MM.1S (cell line): ENCODE data around the gene HOXC11.

Experiments
- DNase-seq: peaks from one replicate; pipeline ENCODE4 v3.0.0-alpha.2; 2015
- H2AFZ ChIP-seq: fragments of 300-600 bp; sonication (generic); 2 replicates; pipeline ENCODE4 v1.6.0; 2016; ENCODE audit warnings: antibody characterized with exemption, low read length
- H3F3A ChIP-seq: fragments of 300-600 bp; sonication (generic); 2 replicates; pipeline ENCODE4 v1.6.1; 2016; ENCODE audit warnings: mild to moderate bottlenecking, antibody characterized with exemption, low read length, moderate library complexity, mixed read lengths; ENCODE audit not compliant: insufficient read depth
- H3K27ac ChIP-seq: fragments of 300-600 bp; sonication (generic); 2 replicates; pipeline ENCODE4 v1.5.1; 2016; ENCODE audit warnings: mild to moderate bottlenecking, low read length
- H3K27me3 ChIP-seq: fragments of 300-600 bp; sonication (generic); replicated peaks from 2 replicates; pipeline ENCODE4 v1.6.0; 2016; ENCODE audit warnings: low read length; ENCODE audit not compliant: insufficient read depth
- H3K36me3 ChIP-seq: fragments of 300-600 bp; sonication (generic); replicated peaks from 2 replicates; pipeline ENCODE4 v1.6.1; 2016; ENCODE audit warnings: mild to moderate bottlenecking, low read length, mixed read lengths; ENCODE audit not compliant: insufficient read depth
- H3K4me1 ChIP-seq: fragments of 300-600 bp; sonication (generic); 2 replicates; pipeline ENCODE4 v1.6.1; 2016; ENCODE audit warnings: low read length, mixed read lengths
- H3K4me2 ChIP-seq: fragments of 300-600 bp; sonication (generic); 2 replicates; pipeline ENCODE4 v1.6.0; 2016; ENCODE audit warnings: low read depth, low read length
- H3K4me3 ChIP-seq: fragments of 300-600 bp; sonication (generic); 2 replicates; pipeline ENCODE4 v1.5.1; 2016; ENCODE audit warnings: low read length, mixed read lengths
- H3K79me2 ChIP-seq: fragments of 300-600 bp; sonication (generic); 2 replicates; pipeline ENCODE4 v1.6.1; 2016; ENCODE audit warnings: mixed run types, low read length, mixed read lengths
- H3K9ac ChIP-seq: fragments of 300-600 bp; sonication (generic); 2 replicates; pipeline ENCODE4 v1.6.1; 2016; ENCODE audit warnings: low read length, mixed read lengths
- H3K9me2 ChIP-seq: fragments of 300-600 bp; sonication (generic); replicated peaks from 2 replicates; pipeline ENCODE4 v1.6.1; 2016; ENCODE audit warnings: mild to moderate bottlenecking, low read length, mixed read lengths; ENCODE audit not compliant: insufficient read depth
- H3K9me3 ChIP-seq: fragments of 300-600 bp; sonication (generic); replicated peaks from 2 replicates; pipeline ENCODE4 v1.6.1; 2016; ENCODE audit warnings: mild to moderate bottlenecking, low read length, mixed read lengths; ENCODE audit not compliant: insufficient read depth
- H4K20me1 ChIP-seq: fragments of 300-600 bp; sonication (generic); 2 replicates; pipeline ENCODE4 v1.6.1; 2016; ENCODE audit warnings: mild to moderate bottlenecking, low read length, moderate library complexity, mixed read lengths; ENCODE audit not compliant: insufficient read depth
- EZH2 ChIP-seq: fragments of 300-600 bp; sonication (generic); optimal IDR thresholded peaks from 2 replicates; pipeline ENCODE3; 2017; ENCODE audit warnings: low read depth, mild to moderate bottlenecking, antibody characterized with exemption, low read length, mixed read lengths
- EZH2phosphoT487 ChIP-seq: fragments of 300-600 bp; sonication (generic); IDR thresholded peaks from 2 replicates; pipeline ENCODE4 v1.6.1; 2018; ENCODE audit warnings: antibody characterized with exemption, low read length
- TF ChIP-seq, protein P1 (sequence below): fragments of 300-600 bp; sonication (generic); IDR thresholded peaks from 2 replicates; pipeline ENCODE4 v1.5.1; 2016; ENCODE audit warnings: antibody characterized with exemption, low read length, mixed read lengths

The HOXC11 gene

DNA sequence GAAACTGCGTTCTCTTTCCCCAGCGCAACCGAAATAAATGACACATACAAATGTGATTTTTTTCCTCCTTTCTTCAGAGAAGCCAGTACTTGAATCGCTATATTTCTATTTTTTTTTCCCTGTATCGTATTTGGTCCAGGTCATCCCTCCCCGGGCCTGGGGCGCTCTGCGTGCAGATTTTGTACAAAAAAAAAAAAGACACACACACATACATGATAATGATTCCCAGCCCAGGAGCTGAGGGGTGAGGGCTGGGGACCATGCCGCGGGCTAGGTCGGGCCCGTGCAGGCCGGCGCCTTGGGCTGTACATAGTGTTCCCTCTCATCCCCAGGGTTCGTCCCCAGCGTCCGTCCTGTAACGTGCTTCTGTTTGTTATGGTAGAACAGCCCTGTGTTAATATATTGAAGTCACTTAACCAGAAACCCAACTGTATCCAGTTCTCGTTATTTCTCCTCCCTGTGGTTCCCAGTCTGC, 30.0 kb downstream of the HOXC11 start:
- Histone ChIP-seq H3K9me3 (no peaks in the 10 kb centered on the region), H4K20me1 (no peaks in the 10 kb centered on the region), H3K27me3 (peaks cover 96% of the 10 kb centered on the region), H3K4me1 (0 out of 2 replicates have a peak, but pooled peaks cover 5% of the 10 kb centered on the region), H3K27ac (no peak overlapping the region), H3F3A (no peaks in the 10 kb centered on the region), H2AFZ (no peak overlapping the region), H3K36me3 (no peaks in the 10 kb centered on the region), H3K4me2 (no peak overlapping the region), H3K4me3 (no peak overlapping the region), H3K9me2 (no peaks in the 10 kb centered on the region), H3K9ac (no peak overlapping the region), H3K79me2 (no peaks in the 10 kb centered on the region)
- TF ChIP-seq EZH2 (no peak), EZH2phosphoT487 (peak; percentile 86; the same call in 1 of the 2 replicates)
- TF ChIP-seq, protein P1, sequence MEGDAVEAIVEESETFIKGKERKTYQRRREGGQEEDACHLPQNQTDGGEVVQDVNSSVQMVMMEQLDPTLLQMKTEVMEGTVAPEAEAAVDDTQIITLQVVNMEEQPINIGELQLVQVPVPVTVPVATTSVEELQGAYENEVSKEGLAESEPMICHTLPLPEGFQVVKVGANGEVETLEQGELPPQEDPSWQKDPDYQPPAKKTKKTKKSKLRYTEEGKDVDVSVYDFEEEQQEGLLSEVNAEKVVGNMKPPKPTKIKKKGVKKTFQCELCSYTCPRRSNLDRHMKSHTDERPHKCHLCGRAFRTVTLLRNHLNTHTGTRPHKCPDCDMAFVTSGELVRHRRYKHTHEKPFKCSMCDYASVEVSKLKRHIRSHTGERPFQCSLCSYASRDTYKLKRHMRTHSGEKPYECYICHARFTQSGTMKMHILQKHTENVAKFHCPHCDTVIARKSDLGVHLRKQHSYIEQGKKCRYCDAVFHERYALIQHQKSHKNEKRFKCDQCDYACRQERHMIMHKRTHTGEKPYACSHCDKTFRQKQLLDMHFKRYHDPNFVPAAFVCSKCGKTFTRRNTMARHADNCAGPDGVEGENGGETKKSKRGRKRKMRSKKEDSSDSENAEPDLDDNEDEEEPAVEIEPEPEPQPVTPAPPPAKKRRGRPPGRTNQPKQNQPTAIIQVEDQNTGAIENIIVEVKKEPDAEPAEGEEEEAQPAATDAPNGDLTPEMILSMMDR = no peak
- no peak for DNase-seq

DNA sequence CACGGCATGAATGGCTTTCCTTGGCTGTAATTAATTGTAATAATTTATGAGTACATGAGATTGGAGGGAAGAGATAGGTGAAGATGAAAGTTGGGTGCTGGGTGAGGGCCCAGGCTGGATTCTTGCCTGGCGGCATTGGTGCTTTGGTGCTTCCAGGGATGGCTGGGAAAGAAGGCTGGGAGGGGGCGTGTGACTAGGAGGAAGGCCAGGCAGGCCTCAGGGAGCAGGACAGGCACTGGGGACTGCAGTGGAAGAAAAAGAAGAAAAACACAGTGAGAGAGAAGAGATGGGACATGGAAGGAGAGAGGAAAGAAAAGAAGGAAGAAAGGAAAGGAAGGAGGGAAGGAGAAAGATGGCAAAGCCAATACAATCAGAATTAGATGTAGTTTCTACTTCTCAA, 30.7 kb downstream of the HOXC11 start:
- Histone ChIP-seq H3F3A (no peaks in the 10 kb centered on the region), H3K27me3 (peaks cover 95% of the 10 kb centered on the region), H3K4me1 (0 out of 2 replicates have a peak, but pooled peaks cover 5% of the 10 kb centered on the region), H3K79me2 (no peaks in the 10 kb centered on the region), H3K9me3 (no peaks in the 10 kb centered on the region), H3K36me3 (no peaks in the 10 kb centered on the region), H4K20me1 (no peaks in the 10 kb centered on the region), H3K4me2 (no peak overlapping the region), H3K27ac (no peak overlapping the region), H3K9ac (no peak overlapping the region), H2AFZ (no peak overlapping the region), H3K9me2 (no peaks in the 10 kb centered on the region), H3K4me3 (no peak overlapping the region)
- no peak for DNase-seq
- no peak for TF ChIP-seq EZH2phosphoT487
- TF ChIP-seq, protein P1 = no peak
- TF ChIP-seq EZH2 = no peak

- H3K9me2 ChIP-seq = no peaks in the 10 kb centered on the region
- H3K27ac ChIP-seq = no peak overlapping the region
- DNase-seq = no peak
Observed at GRCh38 chr12:54004063-54004840, 31.3 kb downstream of the HOXC11 start.

More at GRCh38 chr12:54004063-54004840, 31.3 kb downstream of the HOXC11 start:
- H3K9ac ChIP-seq = no peak overlapping the region
- no peaks in the 10 kb centered on the region for H4K20me1 ChIP-seq
- 0 out of 2 replicates have a peak, but pooled peaks cover 5% of the 10 kb centered on the region for H3K4me1 ChIP-seq
- H3K27me3 ChIP-seq = peaks cover 92% of the 10 kb centered on the region
- no peak overlapping the region for H3K4me2 ChIP-seq
- H3K9me3 ChIP-seq = no peaks in the 10 kb centered on the region
- H3K4me3 ChIP-seq = no peak overlapping the region
- H3K36me3 ChIP-seq = no peaks in the 10 kb centered on the region
- H3F3A ChIP-seq = no peaks in the 10 kb centered on the region
- no peak overlapping the region for H2AFZ ChIP-seq
- H3K79me2 ChIP-seq = no peaks in the 10 kb centered on the region
- TF ChIP-seq, protein P1 = no peak
- TF ChIP-seq EZH2 (no peak), EZH2phosphoT487 (no peak)
